HCT116 (cell line): ENCODE measurements around the gene EPHA8. TPM values are rescaled to one million over a fixed set of nuclear protein-coding genes. Genes with fewer than 3 reads are reported as not detected.

Experiments
- ATAC-seq: fragments of 200-7000 bp; cut with Tn5 transposase; 2 replicates; pipeline ENCODE4 v1.9.1; 2020; ENCODE audit warnings: mild to moderate bottlenecking, moderate library complexity
- BruUV-seq: library from RNA; stranded (reverse); fragments of 400-500 nt; replicated peaks from 2 replicates; lab custom pipeline; 2021; lab: Mats Ljungman, UMichigan
- CTCF ChIA-PET: fragments of 300-600 bp; sonication (Branson Sonifier 250); formaldehyde crosslinking; loops from one replicate; lab custom pipeline; 2021; ENCODE audit warnings: antibody characterized with exemption; lab: Charles Lee
- POLR2A ChIA-PET: fragments of 300-600, 350-600 bp; sonication (Branson Sonifier 250); formaldehyde crosslinking; loops from one replicate; lab custom pipeline; 2021; ENCODE audit warnings: antibody characterized with exemption; lab: Charles Lee
- RAD21 ChIA-PET, 2 experiments: fragments of 300-600 bp; sonication (Branson Sonifier 250); formaldehyde crosslinking; loops; one replicate each; lab custom pipeline; 2023; ENCODE audit warnings: low total read pairs in 2 of 2; ENCODE audit not compliant: uncharacterized antibody in 2 of 2, unreplicated experiment in 2 of 2, low non-redundant PET in 1 of 2; lab: Charles Lee
- DNase-seq: peaks from one replicate; pipeline ENCODE4 v3.0.0-alpha.2; 2010; ENCODE audit warnings: low read depth, low spot score
- H2AFZ ChIP-seq: fragments of 200-600 bp; shearing (Covaris generic), sonication (generic); 2 replicates; pipeline ENCODE4 v1.6.1; 2017; ENCODE audit warnings: low read depth, mixed run types, mixed read lengths, antibody characterized with exemption, low read length; ENCODE audit not compliant: poor library complexity, severe bottlenecking
- H3K27ac ChIP-seq: 2 replicates; pipeline ENCODE4 v1.5.1; 2012; ENCODE audit warnings: low read depth, low read length
- H3K27me3 ChIP-seq: fragments of 200-600 bp; sonication (generic); 2 replicates; pipeline ENCODE4 v1.6.1; 2016; ENCODE audit warnings: mixed run types, low read length, mixed read lengths; ENCODE audit not compliant: insufficient read depth
- H3K36me3 ChIP-seq, 2 experiments: fragments of 200-500 bp in 1 of 2; fragments of 200-600 bp in 1 of 2; sonication (Bioruptor generic) in 1 of 2; sonication (generic) in 1 of 2; 2 replicates each; pipeline versions ENCODE4 v1.5.1 to v1.6.1; 2014 to 2016; ENCODE audit warnings: low read length in 2 of 2, inconsistent platforms in 1 of 2, mixed read lengths in 1 of 2, mixed run types in 1 of 2; ENCODE audit not compliant: insufficient read depth in 2 of 2, control insufficient read depth in 1 of 2
- H3K4me1 ChIP-seq, 2 experiments: fragments of 200-600 bp in 1 of 2; sonication (generic) in 1 of 2; 2 replicates each; pipeline versions ENCODE4 v1.5.1 to v1.6.1; 2012 to 2017; ENCODE audit warnings: low read length in 2 of 2, inconsistent platforms in 1 of 2, mild to moderate bottlenecking in 1 of 2, mixed read lengths in 1 of 2, mixed run types in 1 of 2, moderate library complexity in 1 of 2; ENCODE audit not compliant: insufficient read depth in 2 of 2, control insufficient read depth in 1 of 2
- H3K4me2 ChIP-seq: fragments of 200-600 bp; sonication (generic); 2 replicates; pipeline ENCODE4 v1.6.1; 2017; ENCODE audit warnings: mixed run types, low read length, mixed read lengths
- H3K4me3 ChIP-seq, 2 experiments: fragments of 200-600 bp in 1 of 2; sonication (generic) in 1 of 2; replicated peaks in 1 of 2; 2 replicates each; pipeline ENCODE4 v1.5.1; 2011 to 2016; ENCODE audit warnings: low read length in 2 of 2, control low read depth in 1 of 2, low read depth in 1 of 2, mild to moderate bottlenecking in 1 of 2, mixed read lengths in 1 of 2, mixed run types in 1 of 2
- H3K79me2 ChIP-seq: fragments of 200-600 bp; sonication (generic); 2 replicates; pipeline ENCODE4 v1.6.1; 2017; ENCODE audit warnings: mild to moderate bottlenecking, mixed run types, low read length, moderate library complexity, mixed read lengths; ENCODE audit not compliant: insufficient read depth
- H3K9ac ChIP-seq: fragments of 200-600 bp; sonication (generic); 2 replicates; pipeline ENCODE4 v1.6.1; 2016; ENCODE audit warnings: low read length, mixed read lengths
- H3K9me2 ChIP-seq: fragments of 200-600 bp; sonication (generic), shearing (Covaris generic); 2 replicates; pipeline ENCODE4 v1.6.1; 2017; ENCODE audit warnings: mixed run types, mild to moderate bottlenecking, moderate library complexity; ENCODE audit not compliant: insufficient read depth
- H3K9me3 ChIP-seq, 2 experiments: fragments of 200-500 bp in 1 of 2; fragments of 200-600 bp in 1 of 2; sonication (Bioruptor generic) in 1 of 2; sonication (generic) in 1 of 2; 2 replicates each; pipeline ENCODE4 v1.6.1; 2014 to 2017; ENCODE audit warnings: low read length in 2 of 2, mixed read lengths in 2 of 2, inconsistent platforms in 1 of 2, low read depth in 1 of 2, mild to moderate bottlenecking in 1 of 2, mixed run types in 1 of 2, moderate library complexity in 1 of 2; ENCODE audit not compliant: control insufficient read depth in 1 of 2, insufficient read depth in 1 of 2
- H4K20me1 ChIP-seq: fragments of 200-600 bp; sonication (generic), shearing (Covaris generic); 2 replicates; pipeline ENCODE4 v1.6.1; 2017; ENCODE audit warnings: mixed run types, mild to moderate bottlenecking, moderate library complexity; ENCODE audit not compliant: insufficient read depth
- ATF3 ChIP-seq: IDR thresholded peaks from 2 replicates; pipeline ENCODE4 v1.6.1; 2012
- CBX3 ChIP-seq: IDR thresholded peaks from 2 replicates; pipeline ENCODE4 v1.6.1; 2012; ENCODE audit warnings: low read depth
- CEBPB ChIP-seq: IDR thresholded peaks from 2 replicates; pipeline ENCODE4 v1.6.1; 2012; ENCODE audit warnings: low read depth
- CTCF ChIP-seq, 3 experiments: fragments of 200-600 bp in 1 of 3; sonication (generic) in 1 of 3; IDR thresholded peaks in 2 of 3; conservative IDR thresholded peaks in 1 of 3; 2 replicates each; pipeline ENCODE4 v1.5.1; 2012 to 2017; ENCODE audit warnings: low read depth in 2 of 3, low read length in 2 of 3, antibody characterized with exemption in 1 of 3, borderline replicate concordance in 1 of 3, control low read depth in 1 of 3, mild to moderate bottlenecking in 1 of 3, mixed read lengths in 1 of 3, mixed run types in 1 of 3, moderate library complexity in 1 of 3; ENCODE audit not compliant: insufficient read depth in 1 of 3
- EZH2phosphoT487 ChIP-seq: fragments of 200-600 bp; IDR thresholded peaks from 2 replicates; pipeline ENCODE4 v1.6.1; 2018; ENCODE audit warnings: antibody characterized with exemption, borderline replicate concordance
- FOSL1 ChIP-seq: IDR thresholded peaks from 2 replicates; pipeline ENCODE4 v1.6.1; 2012; ENCODE audit warnings: low read depth
- JUND ChIP-seq: IDR thresholded peaks from 2 replicates; pipeline ENCODE4 v1.6.1; 2012
- MAX ChIP-seq: IDR thresholded peaks from 2 replicates; pipeline ENCODE4 v1.6.1; 2012
- POLR2A ChIP-seq: IDR thresholded peaks from 2 replicates; pipeline ENCODE4 v1.7.0; 2011; ENCODE audit warnings: borderline replicate concordance; ENCODE audit not compliant: insufficient read depth, insufficient read length; ENCODE audit errors: extremely low read depth
- POLR2AphosphoS5 ChIP-seq: IDR thresholded peaks from 2 replicates; pipeline ENCODE4 v1.6.1; 2011; ENCODE audit warnings: mild to moderate bottlenecking, low read depth, low read length, moderate library complexity
- RAD21 ChIP-seq: IDR thresholded peaks from 2 replicates; pipeline ENCODE4 v1.6.1; 2012; ENCODE audit warnings: low read depth, mild to moderate bottlenecking
- REST ChIP-seq: IDR thresholded peaks from 2 replicates; pipeline ENCODE4 v1.6.1; 2012; ENCODE audit warnings: low read depth
- SIN3A ChIP-seq: IDR thresholded peaks from 2 replicates; pipeline ENCODE4 v1.6.1; 2012; ENCODE audit warnings: low read depth
- SP1 ChIP-seq: IDR thresholded peaks from 2 replicates; pipeline ENCODE4 v1.6.1; 2012; ENCODE audit warnings: low read depth
- SRF ChIP-seq: IDR thresholded peaks from 2 replicates; pipeline ENCODE4 v1.6.1; 2012; ENCODE audit warnings: low read depth
- TCF7L2 ChIP-seq: IDR thresholded peaks from 2 replicates; pipeline ENCODE4 v1.7.0; 2011; ENCODE audit warnings: borderline replicate concordance, inconsistent platforms; ENCODE audit not compliant: insufficient read depth, insufficient read length; ENCODE audit errors: extremely low read depth
- YY1 ChIP-seq: IDR thresholded peaks from 2 replicates; pipeline ENCODE4 v1.6.1; 2011; ENCODE audit warnings: low read length, low read depth, moderate library complexity, mild to moderate bottlenecking; ENCODE audit not compliant: insufficient replicate concordance; ENCODE audit errors: extremely low read depth
- ZBTB33 ChIP-seq: IDR thresholded peaks from 2 replicates; pipeline ENCODE4 v1.6.1; 2011; ENCODE audit warnings: mild to moderate bottlenecking, low read length, moderate library complexity; ENCODE audit not compliant: insufficient replicate concordance; ENCODE audit errors: extremely low read depth
- ZNF274 ChIP-seq: fragments of 200-500 bp; sonication (Bioruptor generic); IDR thresholded peaks from 2 replicates; pipeline ENCODE4 v1.6.1; 2014; ENCODE audit warnings: mild to moderate bottlenecking, low read depth, low read length, inconsistent platforms
- intact Hi-C: fragments of 100-400 bp; cut with micrococcal nuclease; formaldehyde crosslinking; loops from 2 replicates; pipeline ENCODE4 v1.10.0; 2022
- total RNA-seq: library from RNA; stranded (reverse); gene quantifications from one replicate; pipeline ENCODE4 v1.2.1, GENCODE V29; 2021; ENCODE audit not compliant: unreplicated experiment

EPHA8 gene
- total RNA-seq, 1 experiment from 2014 or later: 0.30 TPM

GRCh38 chr1:22557341-22557950 lies 5.8 kb upstream of the EPHA8 start:
- POLR2A ChIA-PET: no interaction called here
- intact Hi-C loops: no loop called here
- H3K4me3 ChIP-seq: no peak overlapping the region
- H3K27ac ChIP-seq: no peak overlapping the region
- H3K79me2 ChIP-seq: no peaks in the 10 kb centered on the region
- no peaks in the 10 kb centered on the region for H3K9me2 ChIP-seq
- ATAC-seq: no peak
- BruUV-seq: no TSS peak
- H3K9me3 ChIP-seq: no peaks in the 10 kb centered on the region
- H3K36me3 ChIP-seq: no peaks in the 10 kb centered on the region
- no peak overlapping the region for H3K9ac ChIP-seq
- no peaks in the 10 kb centered on the region for H4K20me1 ChIP-seq
- no peaks in the 10 kb centered on the region for H3K4me1 ChIP-seq
- no peak overlapping the region for H2AFZ ChIP-seq
- RAD21 ChIA-PET: no interaction called here
- CTCF ChIA-PET: no interaction called here
- no peak overlapping the region for H3K4me2 ChIP-seq
- TF ChIP-seq SRF (no peak), CEBPB (no peak), TCF7L2 (no peak), MAX (no peak), CTCF (IDR thresholded peaks at IDR 0.05 in 2 of 3, conservative IDR thresholded peaks at IDR 0.05 in 1 of 3; ENCODE audit: borderline replicate concordance in 1 of 3, insufficient read depth in 1 of 3, low read depth in 2 of 3, low read length in 2 of 3) (no peak), RAD21 (no peak), YY1 (no peak), ZBTB33 (no peak), REST (no peak), EZH2phosphoT487 (no peak), ATF3 (no peak), ZNF274 (no peak), SIN3A (no peak), POLR2AphosphoS5 (no peak), CBX3 (no peak), POLR2A (no peak), JUND (no peak), FOSL1 (no peak), SP1 (no peak)
- TF ChIP-seq, all 23 proteins: peak for 0
- H3K27me3 ChIP-seq: peaks cover 7% of the 10 kb centered on the region; the same call in 1 of the 2 replicates
- DNase-seq: no peak
